ENCODE data around the gene KRT76.

KRT76 gene

DNA sequence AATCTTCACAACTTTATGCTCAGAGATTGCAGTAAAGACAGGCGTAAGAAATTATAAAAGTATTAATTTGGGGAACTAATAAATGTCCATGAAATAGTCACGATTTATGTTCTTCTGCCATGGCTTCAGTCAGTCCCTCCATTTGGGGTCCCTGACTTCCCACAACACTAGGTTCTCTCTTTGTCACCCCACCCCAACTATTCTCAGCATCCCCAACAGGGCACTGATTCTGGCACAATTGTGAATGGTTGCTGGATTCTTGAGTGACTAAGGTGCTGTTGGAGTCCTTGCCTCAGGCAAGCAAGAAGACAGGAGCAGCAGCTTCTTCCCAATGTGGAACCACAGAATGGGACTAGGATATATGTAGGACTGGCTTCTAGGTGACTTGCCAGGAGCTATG lies 15.3 kb downstream of the KRT76 start:
- TF ChIP-seq SIN3A (IDR thresholded peaks at IDR 0.05; ENCODE audit: borderline replicate concordance, insufficient read depth, low read length) (no peak), POLR2AphosphoS5 (IDR thresholded peaks at IDR 0.05; ENCODE audit: low read depth, low read length) (no peak), TAF1 (IDR thresholded peaks at IDR 0.05; ENCODE audit: borderline replicate concordance, insufficient read depth, low read length) (no peak), REST (IDR thresholded peaks at IDR 0.05; ENCODE audit: insufficient read depth in 1 of 2, low read depth in 2 of 2, low read length in 2 of 2) (no peak), FOXP2 (optimal IDR thresholded peaks at IDR 0.05; ENCODE audit: borderline replicate concordance, extremely low read depth, extremely low read length, insufficient read depth) (no peak)

DNA sequence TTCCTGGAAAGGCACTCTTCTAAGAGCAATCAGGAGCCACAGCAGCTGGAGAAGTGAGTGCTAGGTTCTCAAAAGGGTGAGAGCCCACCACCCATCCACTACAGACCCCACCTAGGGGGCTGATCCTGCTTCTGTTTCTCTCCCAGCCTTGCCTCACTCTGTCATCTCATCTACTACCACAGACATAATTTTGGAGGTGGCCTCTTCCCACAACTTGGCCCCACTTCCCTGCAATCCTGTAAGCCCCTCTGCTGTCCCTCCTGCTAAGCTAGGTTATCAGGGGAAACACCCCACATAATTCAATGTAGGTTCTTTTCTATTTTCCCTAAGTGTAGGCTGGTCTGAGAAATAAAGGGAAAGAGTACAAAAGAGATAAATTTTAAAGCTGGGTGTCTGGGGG lies 16.5 kb downstream of the KRT76 start:
- TF ChIP-seq SIN3A (IDR thresholded peaks at IDR 0.05; ENCODE audit: borderline replicate concordance, insufficient read depth, low read length) (no peak), POLR2AphosphoS5 (IDR thresholded peaks at IDR 0.05; ENCODE audit: low read depth, low read length) (no peak), REST (IDR thresholded peaks at IDR 0.05; ENCODE audit: insufficient read depth in 1 of 2, low read depth in 2 of 2, low read length in 2 of 2) (no peak), FOXP2 (optimal IDR thresholded peaks at IDR 0.05; ENCODE audit: borderline replicate concordance, extremely low read depth, extremely low read length, insufficient read depth) (no peak), TAF1 (IDR thresholded peaks at IDR 0.05; ENCODE audit: borderline replicate concordance, insufficient read depth, low read length) (no peak)

- TF ChIP-seq POLR2AphosphoS5 (IDR thresholded peaks at IDR 0.05; ENCODE audit: low read depth, low read length) (no peak), TAF1 (IDR thresholded peaks at IDR 0.05; ENCODE audit: borderline replicate concordance, insufficient read depth, low read length) (no peak), REST (IDR thresholded peaks at IDR 0.05; ENCODE audit: insufficient read depth in 1 of 2, low read depth in 2 of 2, low read length in 2 of 2) (no peak), SIN3A (IDR thresholded peaks at IDR 0.05; ENCODE audit: borderline replicate concordance, insufficient read depth, low read length) (no peak), FOXP2 (optimal IDR thresholded peaks at IDR 0.05; ENCODE audit: borderline replicate concordance, extremely low read depth, extremely low read length, insufficient read depth) (no peak)
Observed at GRCh38 chr12:52759695-52760094, 17.4 kb downstream of the KRT76 start.

DNA sequence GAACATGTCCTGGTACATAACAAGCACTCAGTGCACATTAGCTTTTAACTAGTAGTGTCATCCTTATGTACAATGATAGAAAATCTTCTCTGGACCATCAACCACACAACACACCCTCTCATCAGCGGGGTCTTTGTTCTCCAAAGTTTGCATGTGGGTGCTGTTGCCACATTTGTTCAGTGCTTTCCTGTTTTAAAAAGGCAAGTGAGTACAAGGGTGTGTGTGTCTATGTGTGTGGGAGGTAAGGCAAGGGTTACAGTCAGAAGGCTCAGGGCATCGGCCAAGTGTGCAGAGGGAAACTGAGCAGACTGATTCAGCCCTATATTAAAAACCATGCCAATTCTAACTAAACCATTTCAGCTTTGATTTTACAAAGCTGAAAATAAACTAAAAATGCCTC lies 17.9 kb downstream of the KRT76 start:
- TF ChIP-seq REST (IDR thresholded peaks at IDR 0.05; ENCODE audit: insufficient read depth in 1 of 2, low read depth in 2 of 2, low read length in 2 of 2) (no peak), FOXP2 (optimal IDR thresholded peaks at IDR 0.05; ENCODE audit: borderline replicate concordance, extremely low read depth, extremely low read length, insufficient read depth) (no peak), SIN3A (IDR thresholded peaks at IDR 0.05; ENCODE audit: borderline replicate concordance, insufficient read depth, low read length) (no peak), TAF1 (IDR thresholded peaks at IDR 0.05; ENCODE audit: borderline replicate concordance, insufficient read depth, low read length) (no peak), POLR2AphosphoS5 (IDR thresholded peaks at IDR 0.05; ENCODE audit: low read depth, low read length) (no peak)
